Tibial artery (tissue), 4 donors: ENCODE data around the gene MAP3K7CL.

Source experiments
- DNase-seq, 2 donors: peaks; one replicate each; pipeline ENCODE4 v3.0.0-alpha.2; 2019
- H3K27ac ChIP-seq, 2 donors: fragments of 200-600 bp; sonication (generic) in 1 of 2; 1 replicate in 1 of 2; 2 replicates in 1 of 2; pipeline ENCODE4 v1.5.1; 2018 to 2019; ENCODE audit warnings: mild to moderate bottlenecking in 1 of 2
- H3K27me3 ChIP-seq, 2 donors: fragments of 200-600 bp; sonication (generic) in 1 of 2; one replicate each; pipeline versions ENCODE4 v1.5.1 to v1.6.0; 2016 to 2019
- H3K36me3 ChIP-seq, 3 donors: fragments of 200-600 bp; sonication (generic) in 2 of 3; one replicate each; pipeline ENCODE4 v1.5.1; 2016 to 2019; ENCODE audit warnings: mild to moderate bottlenecking in 2 of 3
- H3K4me1 ChIP-seq, 4 donors: fragments of 200-600 bp; sonication (generic) in 2 of 4; 1 replicate in 3 of 4; 2 replicates in 1 of 4; pipeline ENCODE4 v1.5.1; 2016 to 2019
- H3K4me3 ChIP-seq, 2 donors: fragments of 200-600 bp; sonication (generic) in 1 of 2; 1 replicate in 1 of 2; 2 replicates in 1 of 2; pipeline ENCODE4 v1.5.1; 2018 to 2019; ENCODE audit warnings: mild to moderate bottlenecking in 2 of 2
- H3K9me3 ChIP-seq, 3 donors: fragments of 200-600 bp; sonication (generic) in 1 of 3; one replicate each; pipeline ENCODE4 v1.5.1; 2016 to 2019
- intact Hi-C: fragments of 100-400 bp; cut with DNase I; formaldehyde crosslinking; loops from one replicate; pipeline ENCODE4 v1.15.0; 2023; ENCODE audit warnings: low total_unique reads
- TF ChIP-seq, protein P1 (sequence below), 2 experiments: fragments of 200-600 bp in 1 of 2; fragments of 450-650 bp in 1 of 2; IDR thresholded peaks; one replicate each; pipeline ENCODE4 v1.5.1; 2017 to 2019; ENCODE audit warnings: antibody characterized with exemption in 2 of 2, mild to moderate bottlenecking in 1 of 2, moderate library complexity in 1 of 2

Gene MAP3K7CL

GRCh38 chr21:29195981-29196669 lies 65.7 kb downstream of the MAP3K7CL start:
- Histone ChIP-seq H3K4me1 (peaks cover 0 to 26% (median 13%) of the 10 kb centered on the region in 4 donors), H3K27ac (peak overlapping the region; percentile 16 to 60), H3K4me3 (peak overlapping the region; percentile 35 to 38), H3K36me3 (no peaks in the 10 kb centered on the region), H3K9me3 (peaks cover 0 to 8% (median 0%) of the 10 kb centered on the region in 3 donors), H3K27me3 (no peaks in the 10 kb centered on the region)
- intact Hi-C loops: no loop called here
- TF ChIP-seq, protein P1, sequence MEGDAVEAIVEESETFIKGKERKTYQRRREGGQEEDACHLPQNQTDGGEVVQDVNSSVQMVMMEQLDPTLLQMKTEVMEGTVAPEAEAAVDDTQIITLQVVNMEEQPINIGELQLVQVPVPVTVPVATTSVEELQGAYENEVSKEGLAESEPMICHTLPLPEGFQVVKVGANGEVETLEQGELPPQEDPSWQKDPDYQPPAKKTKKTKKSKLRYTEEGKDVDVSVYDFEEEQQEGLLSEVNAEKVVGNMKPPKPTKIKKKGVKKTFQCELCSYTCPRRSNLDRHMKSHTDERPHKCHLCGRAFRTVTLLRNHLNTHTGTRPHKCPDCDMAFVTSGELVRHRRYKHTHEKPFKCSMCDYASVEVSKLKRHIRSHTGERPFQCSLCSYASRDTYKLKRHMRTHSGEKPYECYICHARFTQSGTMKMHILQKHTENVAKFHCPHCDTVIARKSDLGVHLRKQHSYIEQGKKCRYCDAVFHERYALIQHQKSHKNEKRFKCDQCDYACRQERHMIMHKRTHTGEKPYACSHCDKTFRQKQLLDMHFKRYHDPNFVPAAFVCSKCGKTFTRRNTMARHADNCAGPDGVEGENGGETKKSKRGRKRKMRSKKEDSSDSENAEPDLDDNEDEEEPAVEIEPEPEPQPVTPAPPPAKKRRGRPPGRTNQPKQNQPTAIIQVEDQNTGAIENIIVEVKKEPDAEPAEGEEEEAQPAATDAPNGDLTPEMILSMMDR (IDR thresholded peaks at IDR 0.05): peak in 1 of 2 experiments; percentile 24
- DNase-seq: peak; percentile 63 to 72

DNA sequence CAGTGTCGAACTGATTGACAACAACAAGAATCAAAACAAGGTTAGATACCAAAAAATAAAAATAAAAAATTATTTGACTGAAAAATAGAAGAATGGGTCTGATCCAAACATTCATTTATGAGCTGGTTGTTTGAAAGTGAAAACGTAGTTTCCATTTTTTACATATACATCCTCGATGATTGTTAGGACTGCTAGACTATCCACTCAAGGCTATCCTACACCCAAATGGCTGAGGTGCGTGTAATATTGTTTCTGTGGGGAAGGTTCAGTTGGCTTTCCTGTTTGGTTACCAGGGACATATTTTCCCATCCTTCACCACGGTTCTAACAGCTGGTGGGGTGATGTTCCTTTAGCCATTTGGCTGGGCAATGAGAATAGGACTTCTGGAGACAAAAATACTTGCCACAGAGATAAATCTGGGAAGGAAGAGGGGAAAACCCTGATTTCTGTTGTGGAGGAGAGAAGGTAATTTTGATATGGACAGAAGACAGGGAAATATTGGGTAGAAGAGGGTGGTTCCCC lies 66.3 kb downstream of the MAP3K7CL start:
- DNase-seq: no peak
- peak overlapping the region; percentile 16 to 60 for H3K27ac ChIP-seq
- H3K27me3 ChIP-seq: no peaks in the 10 kb centered on the region
- TF ChIP-seq, protein P1 (IDR thresholded peaks at IDR 0.05): no peak
- peaks cover 0 to 14% (median 0%) of the 10 kb centered on the region in 3 donors for H3K9me3 ChIP-seq
- peaks cover 0 to 26% (median 13%) of the 10 kb centered on the region in 4 donors for H3K4me1 ChIP-seq
- no peaks in the 10 kb centered on the region for H3K36me3 ChIP-seq
- intact Hi-C loops: no loop called here
- H3K4me3 ChIP-seq: peak overlapping the region; percentile 35 to 38

DNA sequence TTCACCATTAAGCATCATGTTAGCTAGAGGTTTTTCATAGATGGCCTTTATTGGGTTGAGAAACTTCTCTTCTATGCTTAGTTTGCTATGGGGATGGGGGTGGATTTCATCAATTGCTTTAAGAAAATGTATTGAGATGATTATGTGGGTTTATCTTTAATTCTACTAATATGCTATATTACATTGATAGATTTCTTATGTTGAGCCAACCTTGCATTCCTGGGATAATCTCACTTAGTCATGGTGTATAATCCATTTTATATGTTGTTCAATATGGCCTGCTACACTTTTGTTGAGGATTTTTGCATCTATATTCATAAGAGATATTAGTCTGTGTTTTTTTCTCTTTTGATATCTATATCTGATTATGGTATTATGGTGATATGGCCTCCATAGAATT lies 70.7 kb downstream of the MAP3K7CL start:
- H3K4me3 ChIP-seq: no peak overlapping the region
- TF ChIP-seq, protein P1 (IDR thresholded peaks at IDR 0.05): no peak
- no peaks in the 10 kb centered on the region for H3K27me3 ChIP-seq
- intact Hi-C loops: no loop called here
- H3K9me3 ChIP-seq: peaks cover 0 to 18% (median 0%) of the 10 kb centered on the region in 3 donors
- H3K36me3 ChIP-seq: no peaks in the 10 kb centered on the region
- no peak overlapping the region for H3K27ac ChIP-seq
- peaks cover 0 to 8% (median 2%) of the 10 kb centered on the region in 4 donors for H3K4me1 ChIP-seq
- no peak for DNase-seq

GRCh38 chr21:29205009-29205408 lies 74.6 kb downstream of the MAP3K7CL start:
- intact Hi-C loops: no loop called here
- H3K4me1 ChIP-seq: peaks cover 0 to 16% (median 7%) of the 10 kb centered on the region in 4 donors
- TF ChIP-seq, protein P1 (IDR thresholded peaks at IDR 0.05): no peak
- no peaks in the 10 kb centered on the region for H3K27me3 ChIP-seq
- H3K27ac ChIP-seq: no peak overlapping the region
- no peak for DNase-seq
- peaks cover 0 to 18% (median 0%) of the 10 kb centered on the region in 3 donors for H3K9me3 ChIP-seq
- H3K36me3 ChIP-seq: no peaks in the 10 kb centered on the region
- no peak overlapping the region for H3K4me3 ChIP-seq

DNA sequence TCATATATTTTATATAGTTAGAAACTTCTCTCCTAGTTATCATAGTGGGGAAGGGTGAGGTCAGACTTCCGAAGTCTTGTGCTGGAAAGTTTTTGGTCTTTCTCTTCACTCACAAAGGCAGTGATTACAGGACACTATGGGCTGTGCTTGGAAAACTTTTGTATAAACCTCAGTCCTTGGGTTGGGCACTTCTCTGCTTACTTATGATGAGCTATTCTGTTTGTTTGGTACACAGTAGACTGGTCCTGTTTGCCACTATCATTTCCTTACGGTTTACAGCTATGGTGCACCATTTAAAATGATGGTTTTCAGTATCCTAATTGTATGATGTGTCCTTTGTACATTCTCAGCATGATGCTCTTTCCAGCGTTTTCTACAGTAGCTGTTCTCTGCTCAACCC lies 75.5 kb downstream of the MAP3K7CL start:
- TF ChIP-seq, protein P1 (IDR thresholded peaks at IDR 0.05): no peak

More for the DNA sequence above, 75.5 kb downstream of the MAP3K7CL start:
- intact Hi-C loops: no loop called here
- H3K36me3 ChIP-seq: no peaks in the 10 kb centered on the region
- no peaks in the 10 kb centered on the region for H3K27me3 ChIP-seq
- no peak overlapping the region for H3K4me3 ChIP-seq
- no peak overlapping the region for H3K27ac ChIP-seq
- DNase-seq: no peak
- peaks cover 0 to 16% (median 7%) of the 10 kb centered on the region in 4 donors for H3K4me1 ChIP-seq
- peaks cover 0 to 11% (median 0%) of the 10 kb centered on the region in 3 donors for H3K9me3 ChIP-seq
